Myocyte (in vitro differentiated cells): ENCODE measurements around the gene THRB. TPM values are rescaled to one million over a fixed set of nuclear protein-coding genes. Genes with fewer than 3 reads are reported as not detected.

Experiments
- DNase-seq: peaks from one replicate; pipeline ENCODE4 v3.0.0-alpha.2; 2012; ENCODE audit warnings: low read depth
- polyA plus RNA-seq: library from polyadenylated mRNA; unstranded; fragments of >200 nt; gene quantifications from one replicate; pipeline ENCODE4 v1.2.1, GENCODE V29; 2012; ENCODE audit warnings: missing spikeins
- total RNA-seq: library from RNA; depleted of rRNA; stranded (reverse); fragments of >200 nt; gene quantifications from 2 replicates; pipeline ENCODE4 v1.2.3, GENCODE V29; 2014

The THRB gene
- total RNA-seq = 4.7 and 5.1 TPM in 2 replicates
- polyA plus RNA-seq = 1.9 TPM

DNA sequence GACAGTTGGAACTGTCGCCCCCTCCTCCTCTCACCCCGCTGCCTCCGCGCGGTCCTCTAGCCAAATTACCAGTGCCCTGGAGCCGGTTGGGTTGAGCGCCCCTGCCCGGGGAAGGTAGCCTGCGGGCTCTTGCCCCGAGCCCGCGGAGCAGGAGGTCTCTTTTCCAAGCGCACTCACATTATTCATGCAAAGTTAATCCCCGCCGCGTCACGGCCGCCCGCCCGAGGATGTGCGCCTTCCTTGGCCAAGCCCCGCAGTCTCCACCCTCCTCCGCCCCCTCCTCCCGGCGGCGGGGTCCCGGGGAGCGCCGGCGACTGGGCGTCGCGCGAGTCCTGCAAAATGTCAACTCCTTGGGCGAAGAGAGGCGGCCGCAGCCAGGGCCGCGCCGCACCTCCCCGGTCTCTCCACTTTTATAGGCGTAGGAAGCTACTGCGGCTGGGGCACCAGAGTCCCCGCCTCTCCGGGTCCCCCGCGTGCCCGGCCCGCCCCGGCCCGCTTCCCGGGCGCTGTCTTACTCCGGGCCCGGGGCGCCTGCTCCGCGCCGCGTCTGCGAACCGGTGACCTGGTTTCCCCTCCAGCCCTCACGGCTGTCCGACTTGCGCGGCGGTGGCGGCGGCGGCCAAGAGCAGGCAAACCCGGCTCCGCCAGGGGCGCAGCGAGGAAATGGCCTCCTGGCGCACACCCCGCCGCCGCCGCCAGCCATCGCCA lies at the start of gene THRB:
Gene THRB, minus strand, starts transcription at position 233 of the 708 bp plus-strand sequence.
- DNase-seq = peak; percentile 69

- no peak for DNase-seq
Observed at GRCh38 chr3:24541935-24542334, 47.3 kb upstream of the THRB start.

DNA sequence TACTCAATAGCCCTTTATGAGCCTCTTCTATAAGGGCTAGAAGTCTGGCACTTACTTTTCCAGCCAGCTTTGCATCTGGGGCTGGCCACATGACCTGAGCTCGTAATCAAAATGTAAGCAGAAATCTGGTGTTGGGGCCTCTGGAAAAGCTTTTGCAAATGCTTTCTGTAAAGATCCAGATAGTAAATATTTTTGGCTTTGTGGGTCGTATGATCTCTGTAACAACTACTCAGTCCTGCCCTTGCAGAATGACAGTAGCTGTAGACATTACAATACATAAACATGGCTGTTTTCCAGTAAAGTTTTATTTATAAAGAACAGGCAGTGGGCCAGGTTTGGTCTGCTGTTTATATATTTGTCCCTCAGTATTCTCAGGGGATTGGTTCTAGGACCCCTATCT lies 46.2 kb upstream of the THRB start:
- no peak for DNase-seq

DNA sequence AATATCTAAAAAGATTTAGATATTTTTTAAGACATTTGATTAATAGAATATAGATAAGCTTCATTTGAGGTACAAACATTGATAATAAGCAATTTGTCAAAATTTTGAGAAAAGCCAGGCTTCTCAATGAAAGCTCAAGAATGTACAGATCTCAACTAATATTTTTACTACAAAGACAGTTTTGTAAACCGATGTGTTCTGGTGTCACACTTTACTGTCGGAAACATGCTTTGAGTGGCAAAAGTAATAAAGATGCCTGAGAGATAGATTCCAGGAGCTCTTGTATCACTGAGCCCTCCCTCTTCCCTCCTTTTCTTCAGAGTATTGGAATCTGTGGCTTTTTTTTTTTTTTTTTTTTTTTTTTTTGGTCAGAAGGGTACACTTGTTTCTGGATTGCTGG lies 45.0 kb upstream of the THRB start:
- DNase-seq = no peak

DNA sequence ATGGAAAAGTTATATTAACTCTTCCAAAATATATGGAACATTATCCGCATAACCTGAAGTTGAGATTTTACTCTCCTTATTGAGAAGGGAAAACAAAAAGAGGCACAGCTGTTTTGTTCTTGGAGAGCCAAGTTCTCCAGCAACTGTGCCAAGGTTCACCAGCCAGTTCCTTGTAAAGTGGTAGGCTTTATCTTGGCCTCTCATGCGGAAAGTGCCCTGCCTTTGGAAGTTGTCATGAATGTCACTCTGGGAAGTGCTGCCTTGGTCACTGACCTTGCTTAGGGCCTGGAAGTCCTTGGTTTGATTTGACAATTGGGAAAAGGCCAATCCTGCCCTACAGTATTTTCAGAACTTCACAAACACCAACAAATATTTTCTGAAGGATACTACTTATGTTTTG lies 44.2 kb upstream of the THRB start:
- peak; percentile 30 for DNase-seq

- no peak for DNase-seq
Observed at GRCh38 chr3:24533561-24534193, 39.0 kb upstream of the THRB start.

GRCh38 chr3:24530471-24530870 lies 35.8 kb upstream of the THRB start:
- DNase-seq = no peak

- DNase-seq = no peak
Observed at GRCh38 chr3:24529210-24529609, 34.6 kb upstream of the THRB start.

DNA sequence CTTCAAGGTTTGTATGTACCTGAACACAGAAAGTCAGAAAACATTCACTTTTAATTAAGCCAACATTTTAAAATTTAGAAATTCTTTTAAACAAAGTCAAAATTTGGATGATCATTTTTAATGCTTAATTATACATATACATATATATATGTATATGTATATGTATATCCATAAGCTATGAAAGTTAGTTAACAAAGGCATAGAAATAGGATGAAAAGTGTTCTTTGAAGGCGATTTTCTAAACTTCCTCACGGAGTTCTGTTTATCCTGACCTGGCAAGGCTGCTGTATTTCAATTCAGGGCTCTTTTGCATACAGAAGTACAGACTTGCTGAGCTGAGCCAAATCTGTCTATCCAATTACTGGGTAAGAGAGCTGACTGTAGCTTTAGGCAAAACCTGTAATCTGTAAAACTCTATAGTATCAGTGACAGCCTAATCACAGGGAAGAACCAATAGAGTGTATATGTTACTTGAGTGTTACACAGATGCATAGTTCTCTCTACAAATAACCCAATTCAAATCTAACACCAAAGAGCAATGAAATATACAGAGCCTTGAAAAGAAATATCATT lies 32.1 kb upstream of the THRB start:
- no peak for DNase-seq

GRCh38 chr3:24525557-24525956 lies 30.9 kb upstream of the THRB start:
- DNase-seq = no peak

DNA sequence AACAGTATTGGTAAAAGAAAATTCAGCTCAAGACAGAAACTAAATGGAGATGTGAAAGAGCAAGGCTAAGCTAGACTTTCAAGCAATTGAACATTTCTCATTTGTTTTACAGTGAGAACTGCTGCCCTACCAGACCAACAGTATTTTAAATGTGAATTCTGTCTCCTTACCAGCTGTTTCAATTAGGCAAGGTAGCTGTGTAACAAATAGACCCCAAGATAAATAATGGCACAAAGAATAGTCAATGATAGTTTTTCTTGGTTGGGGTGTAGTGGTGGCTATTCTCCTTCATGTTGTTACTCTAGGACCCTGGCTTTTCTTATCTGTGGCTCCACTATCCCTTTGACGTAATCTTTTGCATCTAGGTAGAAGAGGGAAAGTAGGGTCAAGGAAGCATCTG lies 30.4 kb upstream of the THRB start:
- DNase-seq = no peak

DNA sequence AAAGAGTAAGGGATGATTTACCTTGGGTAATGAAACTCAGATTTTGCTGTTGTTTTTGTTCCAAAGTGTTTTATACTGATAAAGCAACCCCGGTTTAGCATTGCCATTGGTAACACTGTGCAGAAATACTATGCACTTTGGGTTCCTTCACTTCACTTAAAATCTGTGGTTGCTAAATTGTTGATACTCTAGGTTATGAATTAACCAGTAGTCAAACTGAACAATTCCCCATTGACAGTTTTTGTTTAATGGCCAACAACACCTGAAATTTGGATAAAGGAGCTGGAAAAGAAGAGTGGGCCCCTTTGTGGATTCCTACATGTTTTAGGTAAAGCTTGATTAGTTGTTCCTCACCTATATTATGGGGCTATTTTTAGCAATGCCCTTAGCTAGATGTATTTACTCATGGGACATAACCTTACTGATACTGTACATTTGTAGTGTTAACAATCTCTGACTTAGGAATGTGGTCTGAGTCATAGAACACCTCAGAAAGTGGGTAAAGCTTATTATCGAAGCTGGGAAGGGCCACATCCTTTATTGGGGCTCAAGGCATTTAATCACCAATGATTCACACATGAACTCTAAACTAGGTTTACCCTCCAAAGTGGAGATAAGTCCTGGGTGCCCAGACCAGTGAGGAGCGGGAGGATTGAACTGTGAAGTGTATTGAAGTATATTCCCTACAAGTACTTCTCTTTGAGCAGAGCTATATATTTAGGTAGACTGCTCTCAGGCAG lies 29.5 kb upstream of the THRB start:
- no peak for DNase-seq

DNA sequence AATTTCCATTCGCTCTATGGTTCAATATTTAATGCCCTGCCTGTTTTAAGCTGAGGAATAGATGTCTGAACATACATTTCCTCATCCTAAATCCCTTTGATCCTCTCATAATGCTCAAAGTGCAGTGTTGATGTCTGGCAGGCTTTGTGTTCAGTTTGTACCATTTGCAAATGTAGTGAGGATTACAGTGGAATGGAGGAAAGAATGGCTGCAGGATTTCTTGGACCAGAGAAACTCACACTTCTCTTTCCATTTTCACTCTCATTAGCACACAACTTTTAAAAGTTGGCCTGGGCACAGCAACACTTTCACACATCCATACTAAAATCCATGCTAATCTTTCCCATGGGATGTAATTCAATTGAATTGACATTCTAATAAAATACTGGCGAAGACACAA lies 28.6 kb upstream of the THRB start:
- DNase-seq = no peak

GRCh38 chr3:24522146-24522579 lies 27.5 kb upstream of the THRB start:
- no peak for DNase-seq

GRCh38 chr3:24521420-24522145 lies 26.9 kb upstream of the THRB start:
- DNase-seq = peak; percentile 59

- DNase-seq = no peak
Observed at GRCh38 chr3:24520976-24521419, 26.3 kb upstream of the THRB start.

DNA sequence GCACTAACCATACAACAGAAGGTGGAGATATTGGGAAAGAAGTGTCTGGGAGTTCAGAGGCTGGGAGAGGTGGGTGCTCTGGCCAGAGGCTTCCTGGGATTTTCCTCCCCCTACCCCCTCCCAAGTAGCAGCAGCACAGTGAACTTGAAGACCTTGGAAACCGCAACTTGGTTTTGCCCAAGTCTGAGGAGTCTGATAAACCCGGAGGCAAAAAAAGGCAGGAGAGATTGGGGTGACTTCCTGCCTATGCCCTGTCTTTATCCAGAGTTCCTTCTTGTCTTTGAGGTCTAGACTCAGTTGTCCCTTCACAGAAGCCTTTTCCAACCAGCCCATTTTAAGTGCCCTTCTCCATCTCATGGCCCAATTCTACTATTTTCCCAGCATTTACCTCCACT lies 25.4 kb upstream of the THRB start:
- DNase-seq = no peak

DNA sequence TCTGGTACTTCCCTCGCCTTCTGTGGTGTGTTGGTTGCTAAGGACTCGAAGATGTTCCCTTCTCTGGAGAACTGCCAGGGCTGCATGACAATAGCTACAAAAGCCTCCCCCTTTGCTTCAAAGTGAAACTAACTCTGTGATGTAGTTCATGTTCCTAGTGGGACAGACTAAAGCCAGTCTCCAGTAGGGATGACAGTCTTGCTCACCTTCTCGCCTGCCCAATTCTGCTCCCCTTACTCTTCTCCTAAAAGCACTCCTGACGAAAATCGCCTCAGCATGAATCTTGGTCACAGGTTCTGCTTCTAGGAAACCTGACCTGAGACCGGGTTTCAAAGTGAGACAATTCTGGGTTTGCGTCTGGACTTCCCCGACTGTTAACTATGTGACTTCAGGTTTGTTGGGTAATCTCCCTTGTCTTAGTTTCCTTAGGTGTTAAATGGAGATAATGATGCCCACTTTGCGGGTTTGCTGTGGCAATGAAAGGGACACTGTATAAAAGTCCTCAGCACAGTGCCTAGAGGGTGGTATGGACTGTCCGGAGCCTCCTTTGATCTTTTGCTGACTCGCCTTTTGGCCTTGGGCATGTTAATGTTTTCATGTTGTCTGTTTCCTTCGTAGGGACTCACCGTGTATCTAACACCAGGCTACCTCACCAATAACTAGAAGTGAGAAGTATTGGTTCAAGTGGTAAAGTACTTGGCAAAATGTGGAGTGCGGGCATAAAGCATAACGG lies 24.9 kb upstream of the THRB start:
- DNase-seq = no peak

DNA sequence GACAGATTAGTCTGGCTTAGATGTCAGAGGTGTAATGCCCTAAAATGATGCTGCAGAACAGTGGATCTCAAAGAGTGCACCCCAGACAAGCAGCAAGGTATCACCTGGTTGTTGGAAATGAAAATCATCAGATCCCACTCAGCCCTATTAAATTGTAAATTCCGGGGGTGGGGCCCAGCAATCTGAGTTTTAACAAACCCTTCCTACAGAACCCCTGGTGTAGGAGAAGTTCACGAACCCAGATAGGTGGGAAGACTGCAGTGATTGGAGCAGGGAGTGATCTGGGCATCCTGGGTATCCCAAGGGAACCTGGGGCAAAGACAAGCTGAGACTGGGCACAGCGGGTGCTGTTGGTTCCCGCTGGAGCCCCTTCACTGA lies 24.3 kb upstream of the THRB start:
- no peak for DNase-seq

DNA sequence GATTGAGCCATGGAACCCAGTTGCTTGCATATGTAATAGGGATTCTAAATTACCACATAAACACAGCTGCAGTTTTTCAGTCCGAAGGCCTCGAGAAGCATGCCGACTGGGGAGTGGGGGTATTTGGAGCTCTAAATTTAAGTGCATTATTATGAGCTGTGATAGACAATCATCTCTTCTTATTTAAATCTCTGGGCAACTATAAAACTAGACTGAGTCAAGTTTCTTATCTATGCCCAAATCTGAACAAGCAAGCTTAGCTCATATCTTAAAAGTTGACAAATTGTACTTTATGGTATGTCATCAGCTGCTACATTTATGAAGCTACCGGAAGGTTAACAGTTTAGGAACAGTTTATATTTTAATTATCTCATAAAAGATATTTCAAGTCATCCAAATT lies 19.5 kb upstream of the THRB start:
- no peak for DNase-seq

DNA sequence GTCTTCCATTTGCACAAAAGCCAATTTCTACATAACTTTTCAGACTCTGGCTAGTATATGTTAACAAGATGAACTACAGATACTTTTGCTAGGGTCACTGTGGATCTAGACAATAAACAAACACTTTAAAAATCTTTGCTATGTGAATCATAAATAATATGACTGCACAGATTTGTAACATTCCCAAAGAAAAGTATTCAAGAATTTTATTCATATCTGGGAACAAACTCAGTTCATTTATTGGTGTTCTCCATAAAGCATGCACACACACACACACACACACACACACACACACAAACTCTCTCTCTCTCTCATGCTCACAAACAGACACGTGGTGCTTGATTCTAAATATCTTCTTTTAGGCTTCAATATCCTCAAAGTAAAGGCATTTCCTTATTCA lies 18.8 kb upstream of the THRB start:
- DNase-seq = no peak
